DND-41 (cell line): ENCODE measurements around the gene PID1.
"Not testable (repeated sequence)": the region's sequence is repeated elsewhere in the genome, so short reads cannot be mapped to it uniquely, and the experiment has no call there.

ENCODE experiments used
- ATAC-seq: fragments of 200-7000 bp; cut with Tn5 transposase; 3 replicates; pipeline ENCODE4 v1.9.1; 2021; ENCODE audit warnings: low read depth; ENCODE audit not compliant: insufficient read depth
- DNase-seq: peaks from one replicate; pipeline ENCODE4 v3.0.0-alpha.2; 2020
- H2AFZ ChIP-seq: 2 replicates; pipeline ENCODE4 v1.6.0; 2012; ENCODE audit warnings: low read depth, low read length
- H3K27ac ChIP-seq: 2 replicates; pipeline ENCODE4 v1.5.1; 2012; ENCODE audit warnings: low read length, inconsistent platforms
- H3K27me3 ChIP-seq: fragments of 200-600 bp; sonication (generic); 2 replicates; pipeline ENCODE4 v1.6.0; 2012; ENCODE audit warnings: low read length, mild to moderate bottlenecking, inconsistent platforms; ENCODE audit not compliant: insufficient read depth, poor library complexity
- H3K36me3 ChIP-seq: 2 replicates; pipeline ENCODE4 v1.5.1; 2012; ENCODE audit warnings: low read length, inconsistent platforms; ENCODE audit not compliant: insufficient read depth
- H3K4me1 ChIP-seq: 2 replicates; pipeline ENCODE4 v1.5.1; 2012; ENCODE audit warnings: mild to moderate bottlenecking, low read length; ENCODE audit not compliant: insufficient read depth
- H3K4me2 ChIP-seq: 2 replicates; pipeline ENCODE4 v1.6.0; 2012; ENCODE audit warnings: mild to moderate bottlenecking, moderate library complexity, low read length, inconsistent platforms; ENCODE audit not compliant: insufficient read depth
- H3K4me3 ChIP-seq, 2 experiments: fragments of 200-600 bp in 1 of 2; shearing (Covaris generic) in 1 of 2; 2 replicates each; pipeline ENCODE4 v1.5.1; 2012 to 2016; ENCODE audit warnings: inconsistent platforms in 2 of 2, low read length in 2 of 2, mild to moderate bottlenecking in 2 of 2, low read depth in 1 of 2, moderate library complexity in 1 of 2
- H3K79me2 ChIP-seq: 2 replicates; pipeline ENCODE4 v1.6.0; 2012; ENCODE audit warnings: low read length, inconsistent platforms; ENCODE audit not compliant: insufficient read depth
- H3K9ac ChIP-seq: 2 replicates; pipeline ENCODE4 v1.6.0; 2012; ENCODE audit warnings: low read depth, mild to moderate bottlenecking, inconsistent platforms, low read length, moderate library complexity
- H3K9me3 ChIP-seq: 2 replicates; pipeline ENCODE4 v1.5.1; 2012; ENCODE audit warnings: low read length, moderate library complexity, mild to moderate bottlenecking, inconsistent platforms; ENCODE audit not compliant: insufficient read depth, severe bottlenecking
- H4K20me1 ChIP-seq: 2 replicates; pipeline ENCODE4 v1.6.0; 2012; ENCODE audit warnings: low read length; ENCODE audit not compliant: insufficient read depth
- EZH2 ChIP-seq: IDR thresholded peaks from 3 replicates; pipeline ENCODE4 v1.6.1; 2012; ENCODE audit warnings: borderline replicate concordance, low read depth, mild to moderate bottlenecking, moderate library complexity, low read length, inconsistent platforms; ENCODE audit not compliant: severe bottlenecking
- TF ChIP-seq, protein P1 (sequence below): IDR thresholded peaks from 2 replicates; pipeline ENCODE4 v1.5.1; 2012; ENCODE audit warnings: borderline replicate concordance, low read length, moderate library complexity, mild to moderate bottlenecking; ENCODE audit not compliant: poor library complexity, severe bottlenecking; ENCODE audit errors: extremely low read depth

PID1 gene

DNA sequence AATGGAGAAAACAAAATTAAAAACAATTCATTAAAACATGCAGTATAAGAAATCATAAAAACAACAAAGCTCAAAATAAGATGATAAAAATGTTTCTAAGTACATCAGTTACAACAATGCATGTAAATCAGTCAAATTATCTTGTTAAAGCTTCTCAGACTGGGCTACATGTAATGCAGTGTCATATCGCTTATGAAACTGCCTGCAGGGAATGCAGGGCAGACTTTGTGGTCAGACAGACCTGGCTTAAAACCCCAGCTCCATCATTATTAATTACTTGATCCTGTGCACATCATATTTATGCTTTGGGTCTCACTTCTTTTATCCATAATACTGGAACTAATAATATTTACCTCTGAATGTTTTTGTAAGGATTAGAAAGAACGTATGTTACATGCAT, 74.6 kb downstream of the PID1 start:
- H3K27me3 ChIP-seq: peaks cover 2% of the 10 kb centered on the region
- H2AFZ ChIP-seq: no peak overlapping the region
- TF ChIP-seq, protein P1, sequence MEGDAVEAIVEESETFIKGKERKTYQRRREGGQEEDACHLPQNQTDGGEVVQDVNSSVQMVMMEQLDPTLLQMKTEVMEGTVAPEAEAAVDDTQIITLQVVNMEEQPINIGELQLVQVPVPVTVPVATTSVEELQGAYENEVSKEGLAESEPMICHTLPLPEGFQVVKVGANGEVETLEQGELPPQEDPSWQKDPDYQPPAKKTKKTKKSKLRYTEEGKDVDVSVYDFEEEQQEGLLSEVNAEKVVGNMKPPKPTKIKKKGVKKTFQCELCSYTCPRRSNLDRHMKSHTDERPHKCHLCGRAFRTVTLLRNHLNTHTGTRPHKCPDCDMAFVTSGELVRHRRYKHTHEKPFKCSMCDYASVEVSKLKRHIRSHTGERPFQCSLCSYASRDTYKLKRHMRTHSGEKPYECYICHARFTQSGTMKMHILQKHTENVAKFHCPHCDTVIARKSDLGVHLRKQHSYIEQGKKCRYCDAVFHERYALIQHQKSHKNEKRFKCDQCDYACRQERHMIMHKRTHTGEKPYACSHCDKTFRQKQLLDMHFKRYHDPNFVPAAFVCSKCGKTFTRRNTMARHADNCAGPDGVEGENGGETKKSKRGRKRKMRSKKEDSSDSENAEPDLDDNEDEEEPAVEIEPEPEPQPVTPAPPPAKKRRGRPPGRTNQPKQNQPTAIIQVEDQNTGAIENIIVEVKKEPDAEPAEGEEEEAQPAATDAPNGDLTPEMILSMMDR: no peak
- TF ChIP-seq EZH2: no peak
- H3K9me3 ChIP-seq: no peaks in the 10 kb centered on the region
- H3K79me2 ChIP-seq: no peaks in the 10 kb centered on the region
- H3K27ac ChIP-seq: no peak overlapping the region
- H3K4me3 ChIP-seq: no peak overlapping the region
- no peak for ATAC-seq
- no peak overlapping the region for H3K9ac ChIP-seq
- H3K36me3 ChIP-seq: no peaks in the 10 kb centered on the region
- no peak for DNase-seq
- H3K4me2 ChIP-seq: no peak overlapping the region
- H3K4me1 ChIP-seq: no peaks in the 10 kb centered on the region
- no peaks in the 10 kb centered on the region for H4K20me1 ChIP-seq

DNA sequence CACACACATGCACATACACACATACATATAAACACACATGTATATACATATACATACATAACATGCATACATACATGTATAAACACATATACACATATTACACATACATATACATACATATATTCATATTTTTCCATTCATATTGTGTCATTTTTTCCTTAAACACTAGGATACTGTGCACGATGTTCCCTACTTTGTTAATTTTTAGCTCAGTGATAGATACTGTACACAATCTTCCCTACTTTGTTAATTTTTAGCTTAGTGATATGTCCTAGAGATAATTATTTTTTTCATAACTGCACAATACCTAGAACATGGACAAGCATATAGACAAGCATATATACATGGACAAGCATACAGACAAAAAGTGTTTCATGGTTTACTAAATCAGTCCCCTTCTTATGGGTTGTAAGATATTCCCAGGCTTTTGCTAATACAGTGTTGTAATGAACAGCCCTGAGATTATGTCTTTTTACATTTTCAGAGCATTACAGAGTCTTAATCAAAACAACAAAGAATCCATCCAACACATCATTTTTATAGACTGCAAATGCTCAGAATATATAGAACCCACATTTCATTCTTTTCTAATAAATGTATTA, 75.6 kb downstream of the PID1 start:
- Histone ChIP-seq H3K36me3 (no peaks in the 10 kb centered on the region), H3K27me3 (no peaks in the 10 kb centered on the region), H3K9ac (no peak overlapping the region), H3K27ac (no peak overlapping the region), H2AFZ (no peak overlapping the region), H3K4me1 (no peaks in the 10 kb centered on the region), H3K9me3 (no peaks in the 10 kb centered on the region), H4K20me1 (no peaks in the 10 kb centered on the region), H3K79me2 (no peaks in the 10 kb centered on the region), H3K4me3 (no peak overlapping the region), H3K4me2 (no peak overlapping the region)
- DNase-seq: no peak
- TF ChIP-seq, protein P1: no peak
- TF ChIP-seq EZH2: no peak
- no peak for ATAC-seq

DNA sequence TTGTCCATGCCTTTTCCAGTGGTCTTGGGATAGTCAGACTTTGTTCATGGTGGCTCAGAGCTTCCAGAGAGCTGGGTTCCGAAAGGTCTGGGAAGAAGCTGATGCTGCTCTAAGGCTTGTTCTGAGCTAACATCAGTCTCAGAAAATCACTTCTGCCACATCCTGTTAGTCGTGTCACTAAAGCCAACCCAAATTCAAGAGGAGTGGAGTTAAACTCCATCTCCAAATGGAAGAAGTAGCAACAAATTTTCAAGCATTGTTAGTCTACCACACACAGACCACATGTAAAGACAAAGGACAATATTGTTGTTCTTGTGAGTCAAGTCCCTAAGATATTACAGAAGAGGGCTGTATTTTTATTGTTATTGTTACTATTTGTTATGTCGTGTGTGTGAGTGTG, 77.8 kb downstream of the PID1 start:
- H3K4me3 ChIP-seq: no peak overlapping the region
- no peaks in the 10 kb centered on the region for H3K79me2 ChIP-seq
- no peak overlapping the region for H3K9ac ChIP-seq
- H3K27ac ChIP-seq: no peak overlapping the region
- ATAC-seq (no peak), DNase-seq (no peak)
- no peaks in the 10 kb centered on the region for H3K9me3 ChIP-seq
- TF ChIP-seq, protein P1: no peak
- no peak for TF ChIP-seq EZH2
- H2AFZ ChIP-seq: no peak overlapping the region
- no peak overlapping the region for H3K4me2 ChIP-seq
- no peaks in the 10 kb centered on the region for H3K27me3 ChIP-seq
- H4K20me1 ChIP-seq: no peaks in the 10 kb centered on the region
- no peaks in the 10 kb centered on the region for H3K4me1 ChIP-seq
- no peaks in the 10 kb centered on the region for H3K36me3 ChIP-seq

DNA sequence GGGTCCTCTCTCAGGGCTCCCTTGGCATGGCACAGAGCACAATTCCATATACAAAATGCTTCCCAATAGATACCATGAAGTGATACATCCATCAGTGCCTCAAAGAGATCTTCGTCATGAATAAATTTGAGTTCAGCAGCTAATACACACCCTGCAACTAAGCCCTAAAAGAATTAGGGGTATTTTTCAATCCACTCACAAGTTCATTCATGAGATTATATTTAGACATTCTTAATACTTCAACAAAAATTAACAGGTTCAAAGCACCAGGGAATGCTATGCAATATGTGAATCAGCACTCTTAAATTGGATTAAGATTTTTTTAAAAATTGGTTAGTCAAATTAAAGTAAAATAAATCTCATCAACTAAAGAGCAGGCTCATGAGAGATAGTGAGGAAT, 79.7 kb downstream of the PID1 start:
- TF ChIP-seq, protein P1: no peak
- no peak for TF ChIP-seq EZH2
- Histone ChIP-seq H3K4me2 (no peak overlapping the region), H3K9ac (no peak overlapping the region), H3K79me2 (no peaks in the 10 kb centered on the region), H3K4me1 (no peaks in the 10 kb centered on the region), H3K4me3 (no peak overlapping the region), H3K36me3 (no peaks in the 10 kb centered on the region), H3K27me3 (no peaks in the 10 kb centered on the region), H3K27ac (no peak overlapping the region), H2AFZ (no peak overlapping the region), H3K9me3 (peaks cover 4% of the 10 kb centered on the region), H4K20me1 (no peaks in the 10 kb centered on the region)
- ATAC-seq (no peak), DNase-seq (no peak)

DNA sequence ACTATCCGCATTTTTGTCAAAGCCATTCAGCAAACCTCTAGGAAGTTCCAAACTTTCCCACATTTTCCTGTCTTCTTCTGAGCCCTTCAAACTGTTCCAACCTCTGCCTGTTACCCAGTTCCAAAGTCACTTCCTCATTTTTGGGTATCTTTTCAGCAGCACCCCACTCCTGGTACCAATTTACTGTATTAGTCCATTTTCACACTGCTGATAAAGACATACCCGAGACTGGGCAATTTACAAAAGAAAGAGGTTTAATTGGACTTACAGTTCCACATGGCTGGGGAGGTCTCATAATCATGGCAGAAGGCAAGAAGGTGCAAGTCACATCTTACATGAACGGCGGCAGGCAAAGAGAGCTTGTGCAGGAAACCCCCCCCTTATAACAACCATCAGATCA, 84.0 kb downstream of the PID1 start:
- H3K9ac ChIP-seq, H2AFZ ChIP-seq, H3K36me3 ChIP-seq, ATAC-seq, DNase-seq, H3K27me3 ChIP-seq, H3K9me3 ChIP-seq, H3K4me2 ChIP-seq, H3K4me1 ChIP-seq, H3K79me2 ChIP-seq, H3K27ac ChIP-seq, H3K4me3 ChIP-seq, H4K20me1 ChIP-seq: not testable (repeated sequence)
